Kidney (tissue), 14 donors: ENCODE measurements around the gene ADAMTS6. TPM values are rescaled to one million over a fixed set of nuclear protein-coding genes. Genes with fewer than 3 reads are reported as not detected.

Experiments used
- DNase-seq, 5 donors: peaks; one replicate each; pipeline ENCODE4 v3.0.0-alpha.2; 2013 to 2020
- FAIRE-seq: peaks from 2 replicates; lab custom pipeline; 2012; peaks lifted over from hg19 to GRCh38; lab: Jason Lieb, UNC
- H3K27ac ChIP-seq, 2 donors: one replicate each; pipeline ENCODE4 v1.7.0; 2013; ENCODE audit warnings: low read depth in 2 of 2, low read length in 2 of 2, inconsistent platforms in 1 of 2
- H3K27me3 ChIP-seq: one replicate; pipeline ENCODE4 v1.7.1; 2013; ENCODE audit warnings: low read length, inconsistent platforms; ENCODE audit not compliant: control insufficient read depth, insufficient read depth
- H3K36me3 ChIP-seq, 3 donors: one replicate each; pipeline versions ENCODE4 v1.7.0 to v1.7.1; 2013; ENCODE audit warnings: low read length in 3 of 3, control low read depth in 1 of 3, inconsistent platforms in 1 of 3; ENCODE audit not compliant: insufficient read depth in 3 of 3, control insufficient read depth in 2 of 3
- H3K4me1 ChIP-seq, 3 donors: one replicate each; pipeline versions ENCODE4 v1.7.0 to v1.7.1; 2013; ENCODE audit warnings: low read length in 3 of 3, inconsistent platforms in 1 of 3, low read depth in 1 of 3; ENCODE audit not compliant: control insufficient read depth in 2 of 3, insufficient read depth in 2 of 3
- H3K4me3 ChIP-seq, 3 donors: one replicate each; pipeline versions ENCODE4 v1.7.0 to v1.8.1; 2013; ENCODE audit warnings: low read length in 3 of 3, control low read depth in 1 of 3, inconsistent platforms in 1 of 3
- H3K9ac ChIP-seq, 3 donors: one replicate each; pipeline versions ENCODE4 v1.7.0 to v1.7.1; 2013; ENCODE audit warnings: low read length in 3 of 3, control low read depth in 1 of 3, inconsistent platforms in 1 of 3
- H3K9me3 ChIP-seq, 3 donors: one replicate each; pipeline versions ENCODE4 v1.7.0 to v1.7.1; 2013; ENCODE audit warnings: low read length in 3 of 3, control low read depth in 1 of 3, inconsistent platforms in 1 of 3; ENCODE audit not compliant: control insufficient read depth in 2 of 3, insufficient read depth in 1 of 3
- intact Hi-C: fragments of 100-400 bp; cut with DNase I; formaldehyde crosslinking; loops from one replicate; pipeline ENCODE4 v1.11.1; 2022
- polyA plus RNA-seq: library from polyadenylated mRNA; stranded (reverse); fragments of 350-450 nt; fragmentation: Illumina TruSeq; extraction: RNeasy Lipid Tissue Mini Kit (QIAGEN cat#74804); gene quantifications from one replicate; pipeline ENCODE4 v1.2.3, GENCODE V29; 2014; ENCODE audit warnings: low read depth, low replicate concordance; ENCODE audit not compliant: insufficient read depth
- total RNA-seq: library from RNA; stranded (reverse); fragmentation: NEBNext Ultra II Directional; extraction: Animal tissue kit (Norgen Biotek cat#: 25700); gene quantifications from one replicate; pipeline ENCODE4 v1.2.1, GENCODE V29; 2021
- TF ChIP-seq, protein P1 (sequence below): IDR thresholded peaks from 3 replicates; pipeline ENCODE4 v1.5.1; 2012; ENCODE audit warnings: mild to moderate bottlenecking, moderate library complexity, borderline replicate concordance; ENCODE audit not compliant: insufficient read depth; ENCODE audit errors: extremely low read depth
- donor health status: control.
- donor health status: control.
- donor health status: control.
- donor health status: control.
- donor health status: control.
- donor health status: DM: yes; HTN: yes; CAD: no.
- donor health status: Normal renal cell carcinoma (clear cell type).

The ADAMTS6 gene
- total and polyA plus RNA-seq, 2 donors from 2014 or later, result 0.32 to 6.7 TPM

DNA sequence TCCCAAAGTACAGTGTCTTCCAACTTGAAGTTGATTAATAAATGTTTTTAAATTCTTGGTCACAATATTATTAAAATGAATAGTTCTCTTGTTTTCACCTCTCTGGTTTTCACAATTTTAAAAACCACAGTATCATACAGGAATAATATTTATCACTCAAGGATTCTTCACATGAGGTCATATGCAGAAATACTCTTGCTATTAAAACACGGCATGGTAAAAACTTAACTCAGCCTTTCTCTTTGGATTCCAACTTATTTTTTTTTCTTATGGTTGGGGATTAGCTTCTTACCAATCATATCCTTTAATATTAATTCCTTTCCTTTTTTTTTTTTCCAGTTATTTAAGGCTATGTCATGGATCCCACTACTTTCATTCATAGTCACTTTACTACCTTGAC is 289.4 kb downstream of the ADAMTS6 start:
- no peaks in the 10 kb centered on the region for H3K27me3 ChIP-seq
- H3K36me3 ChIP-seq, result no peaks in the 10 kb centered on the region
- DNase-seq, result no peak
- H3K4me3 ChIP-seq, result no peak overlapping the region
- intact Hi-C loops, result no loop called here
- no peak overlapping the region for H3K9ac ChIP-seq
- no peak for FAIRE-seq
- H3K4me1 ChIP-seq, result no peaks in the 10 kb centered on the region
- no peaks in the 10 kb centered on the region for H3K9me3 ChIP-seq
- TF ChIP-seq, protein P1, sequence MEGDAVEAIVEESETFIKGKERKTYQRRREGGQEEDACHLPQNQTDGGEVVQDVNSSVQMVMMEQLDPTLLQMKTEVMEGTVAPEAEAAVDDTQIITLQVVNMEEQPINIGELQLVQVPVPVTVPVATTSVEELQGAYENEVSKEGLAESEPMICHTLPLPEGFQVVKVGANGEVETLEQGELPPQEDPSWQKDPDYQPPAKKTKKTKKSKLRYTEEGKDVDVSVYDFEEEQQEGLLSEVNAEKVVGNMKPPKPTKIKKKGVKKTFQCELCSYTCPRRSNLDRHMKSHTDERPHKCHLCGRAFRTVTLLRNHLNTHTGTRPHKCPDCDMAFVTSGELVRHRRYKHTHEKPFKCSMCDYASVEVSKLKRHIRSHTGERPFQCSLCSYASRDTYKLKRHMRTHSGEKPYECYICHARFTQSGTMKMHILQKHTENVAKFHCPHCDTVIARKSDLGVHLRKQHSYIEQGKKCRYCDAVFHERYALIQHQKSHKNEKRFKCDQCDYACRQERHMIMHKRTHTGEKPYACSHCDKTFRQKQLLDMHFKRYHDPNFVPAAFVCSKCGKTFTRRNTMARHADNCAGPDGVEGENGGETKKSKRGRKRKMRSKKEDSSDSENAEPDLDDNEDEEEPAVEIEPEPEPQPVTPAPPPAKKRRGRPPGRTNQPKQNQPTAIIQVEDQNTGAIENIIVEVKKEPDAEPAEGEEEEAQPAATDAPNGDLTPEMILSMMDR, result no peak
- no peak overlapping the region for H3K27ac ChIP-seq

DNA sequence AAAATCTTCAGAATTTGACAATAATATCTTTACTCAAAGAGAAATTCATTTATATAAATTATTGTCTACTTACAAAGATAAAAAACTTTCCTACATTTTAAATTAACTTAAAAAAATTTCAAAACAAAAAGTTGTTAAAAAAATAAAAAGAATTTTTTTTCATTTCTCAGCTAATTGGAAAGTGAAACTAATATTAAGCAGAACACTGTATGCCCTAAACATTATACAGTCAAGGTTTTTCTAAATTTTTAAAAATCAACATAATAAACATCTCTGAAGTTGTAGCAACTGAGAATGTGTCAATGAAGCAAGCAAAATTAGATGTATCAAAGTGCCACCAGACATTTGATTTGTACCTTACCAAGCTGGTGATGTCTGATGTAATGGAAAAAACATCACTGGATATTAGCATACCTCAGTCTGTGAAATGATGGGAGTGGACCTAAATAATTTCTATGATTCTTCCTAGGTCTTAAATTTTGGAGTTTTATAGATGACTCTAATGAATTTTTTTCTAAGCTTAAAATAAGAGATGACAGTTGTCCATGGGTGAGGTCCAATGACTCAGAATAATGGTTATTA is 290.1 kb downstream of the ADAMTS6 start:
- FAIRE-seq, result peak; percentile 50

DNA sequence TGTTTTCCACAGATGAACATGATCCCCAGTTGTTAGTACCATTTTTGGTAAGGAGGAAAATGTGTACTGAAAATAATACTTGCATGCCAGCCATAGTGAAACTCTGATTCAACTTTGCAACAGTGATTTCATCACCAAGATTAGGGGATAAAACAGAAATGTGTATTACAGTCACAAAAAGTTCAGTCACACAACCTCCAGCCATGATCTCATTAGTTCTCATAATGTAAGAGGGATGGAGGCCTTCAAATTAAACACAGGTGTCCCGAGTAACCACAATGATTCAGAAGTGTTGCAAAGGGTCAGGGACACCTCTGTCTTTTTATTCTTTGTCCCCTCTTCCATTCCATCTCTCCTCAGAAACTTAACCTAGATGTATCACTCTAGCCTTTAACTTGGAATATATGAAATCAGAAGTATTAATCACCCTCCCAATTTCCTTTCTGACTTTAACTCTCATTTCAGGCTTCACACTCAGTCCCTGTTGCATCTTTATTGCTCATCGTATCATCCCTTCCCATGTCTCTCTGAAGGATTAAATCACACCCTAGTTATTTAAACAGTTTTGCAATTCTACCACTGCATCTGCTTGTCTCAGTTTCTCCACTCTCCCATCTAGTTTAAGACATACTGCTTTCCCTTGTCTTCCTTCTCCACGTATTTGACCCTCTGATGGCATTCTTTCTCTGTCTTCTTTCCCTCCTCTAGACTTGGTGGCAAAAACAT is 291.2 kb downstream of the ADAMTS6 start:
- DNase-seq (no peak), FAIRE-seq (no peak)
- Histone ChIP-seq H3K4me3 (no peak overlapping the region), H3K4me1 (no peaks in the 10 kb centered on the region), H3K9ac (no peak overlapping the region), H3K27me3 (no peaks in the 10 kb centered on the region), H3K27ac (no peak overlapping the region), H3K36me3 (no peaks in the 10 kb centered on the region), H3K9me3 (no peaks in the 10 kb centered on the region)
- TF ChIP-seq, protein P1, result no peak
- intact Hi-C loops, result no loop called here

More for the DNA sequence above, 290.1 kb downstream of the ADAMTS6 start:
- no peaks in the 10 kb centered on the region for H3K9me3 ChIP-seq
- intact Hi-C loops, result no loop called here
- H3K4me1 ChIP-seq, result no peaks in the 10 kb centered on the region
- H3K9ac ChIP-seq, result no peak overlapping the region
- DNase-seq, result no peak
- H3K4me3 ChIP-seq, result no peak overlapping the region
- TF ChIP-seq, protein P1, result no peak
- H3K27ac ChIP-seq, result no peak overlapping the region
- H3K36me3 ChIP-seq, result no peaks in the 10 kb centered on the region
- H3K27me3 ChIP-seq, result no peaks in the 10 kb centered on the region
